T-helper 22 cell (primary cell): ENCODE measurements around the gene DPP6.

Experiments used
- DNase-seq: peaks from one replicate; pipeline ENCODE4 v3.0.0-alpha.2; 2020; ENCODE audit warnings: low read depth

Gene DPP6

DNA sequence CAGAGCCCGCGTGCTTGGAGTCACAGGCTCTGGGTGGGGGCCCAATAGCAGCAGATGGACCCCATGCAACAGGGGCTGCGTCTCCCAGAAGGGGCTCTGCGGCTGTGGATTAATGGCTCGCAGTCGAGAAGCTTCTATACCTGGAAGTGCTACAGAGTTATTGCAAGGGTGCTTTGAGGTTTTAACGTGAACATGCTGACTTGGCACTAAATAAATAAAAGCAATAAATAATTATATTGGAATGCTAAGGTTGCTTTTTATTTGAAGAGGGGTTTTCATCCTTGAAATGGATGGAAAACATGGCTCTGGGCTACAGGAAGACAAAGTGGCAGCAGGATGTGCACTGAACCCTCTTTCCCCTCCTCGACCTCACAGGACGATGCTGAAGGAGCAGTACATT, 828.3 kb downstream of the DPP6 start:
- DNase-seq, result no peak

DNA sequence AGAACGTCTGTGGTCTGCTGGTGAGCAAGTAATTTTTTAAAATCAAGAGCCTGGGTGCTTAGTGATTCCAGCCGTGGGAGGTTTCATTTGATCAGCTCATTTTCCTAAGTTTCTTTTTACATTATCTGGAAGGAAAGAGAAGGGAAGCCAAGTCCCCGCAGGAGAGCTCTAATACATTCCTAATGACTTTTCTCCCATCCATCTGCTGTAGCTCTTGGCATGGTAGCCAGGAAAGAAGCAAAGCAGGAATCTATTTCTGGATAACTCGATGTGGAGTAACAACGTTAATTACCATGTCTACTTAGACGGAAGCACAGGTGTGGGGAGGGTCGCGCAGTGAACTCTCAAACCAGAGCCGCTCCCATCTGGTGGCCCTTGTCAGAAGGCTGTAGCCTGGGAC, 828.8 kb downstream of the DPP6 start:
- DNase-seq, result no peak

DNA sequence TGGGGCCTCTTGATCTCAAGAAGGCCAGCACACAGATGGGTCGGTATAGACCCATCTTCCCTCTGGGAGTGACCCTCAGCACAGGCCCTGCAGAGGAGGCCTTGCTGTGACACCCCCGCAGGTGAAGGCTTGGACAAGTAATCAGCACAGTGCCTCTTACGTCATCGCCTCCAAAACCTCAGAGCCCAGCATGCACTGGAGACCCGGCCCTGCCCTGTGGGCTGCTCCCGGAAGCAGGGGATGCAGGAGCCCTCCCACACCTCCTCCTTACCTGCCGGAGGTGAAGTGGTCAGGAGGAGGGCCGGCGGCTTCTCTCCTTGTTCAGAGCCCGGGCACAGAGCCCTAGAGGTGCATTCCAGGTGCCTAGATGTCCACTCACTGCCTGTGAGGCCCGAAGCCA, 829.3 kb downstream of the DPP6 start:
- no peak for DNase-seq

DNA sequence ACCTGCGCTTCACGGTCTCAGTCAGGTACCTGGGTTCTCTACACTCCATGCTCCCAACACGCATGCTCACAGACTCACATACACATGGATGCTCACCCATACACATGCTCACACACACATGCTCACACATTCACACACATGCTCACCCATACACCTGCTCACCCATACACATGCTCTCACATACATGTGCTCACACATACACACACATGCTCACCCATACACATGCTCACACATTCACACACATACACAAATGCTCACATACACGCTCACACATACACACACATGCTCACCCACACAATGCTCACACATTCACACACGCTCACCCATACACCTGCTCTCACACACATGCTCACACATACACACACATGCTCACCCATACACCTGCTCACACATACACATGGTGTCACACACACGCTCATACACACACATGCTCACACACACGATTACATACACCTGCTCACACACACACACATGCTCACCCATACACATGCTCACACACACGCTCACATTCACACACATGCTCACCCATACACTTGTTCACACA, 830.8 kb downstream of the DPP6 start:
- DNase-seq, result no peak

DNA sequence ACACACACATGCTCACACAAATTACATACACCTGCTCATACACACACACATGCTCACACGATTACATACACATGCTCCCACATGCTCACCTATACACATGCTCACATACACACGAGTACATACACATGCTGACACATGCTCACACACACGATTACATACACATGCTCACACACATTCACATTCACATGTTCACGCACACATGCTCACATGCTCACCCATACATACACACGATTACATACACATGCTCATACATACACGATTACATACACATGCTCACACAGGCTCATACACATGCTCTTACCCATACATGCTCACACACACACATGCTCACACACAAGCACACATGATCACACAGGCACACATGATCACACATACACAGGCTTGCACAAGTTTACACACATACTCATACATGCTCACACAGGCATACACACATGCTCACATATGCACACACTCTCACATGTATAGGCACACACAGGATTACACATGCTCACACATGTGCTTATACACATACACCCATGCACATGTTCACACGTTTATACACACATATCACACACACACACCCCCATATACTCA, 832.2 kb downstream of the DPP6 start:
- DNase-seq, result no peak

DNA sequence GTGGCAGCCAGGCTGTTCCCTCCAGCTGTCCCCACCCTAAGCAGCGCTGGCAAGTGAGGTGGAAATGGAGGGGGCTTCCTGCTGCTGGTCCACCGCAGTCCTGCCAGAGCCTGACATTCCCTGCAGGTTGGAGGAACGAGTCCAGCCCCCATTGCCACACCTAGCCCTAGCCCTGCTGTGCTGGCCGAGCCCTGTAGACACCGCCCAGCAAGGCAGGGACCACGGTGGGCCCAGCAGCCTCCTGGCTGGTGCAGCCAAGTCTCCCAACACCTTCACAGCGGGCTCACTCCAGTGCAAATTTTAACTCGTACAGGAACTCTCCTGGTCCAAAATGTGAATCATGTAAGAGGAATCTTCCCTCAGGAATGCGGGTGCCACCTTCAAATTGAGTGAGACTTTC, 834.4 kb downstream of the DPP6 start:
- no peak for DNase-seq

DNA sequence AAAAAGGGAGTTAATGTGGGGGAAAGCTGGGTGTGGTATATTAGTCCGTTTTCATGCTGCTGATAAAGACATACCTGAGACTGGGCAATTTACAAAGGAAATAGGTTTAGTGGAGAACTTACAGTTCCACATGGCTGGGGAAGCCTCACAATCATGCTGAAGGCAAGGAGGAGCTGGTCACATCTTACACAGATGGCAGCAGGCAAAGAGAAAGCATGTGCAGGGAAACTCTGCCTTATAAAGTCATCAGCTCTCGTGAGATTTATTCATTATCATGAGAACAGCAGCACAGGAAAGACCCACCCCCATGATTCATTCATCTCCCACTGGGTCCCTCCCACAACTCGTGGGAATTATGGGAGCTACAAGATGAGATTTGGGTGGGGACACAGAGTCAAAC, 836.5 kb downstream of the DPP6 start:
- DNase-seq, result no peak

DNA sequence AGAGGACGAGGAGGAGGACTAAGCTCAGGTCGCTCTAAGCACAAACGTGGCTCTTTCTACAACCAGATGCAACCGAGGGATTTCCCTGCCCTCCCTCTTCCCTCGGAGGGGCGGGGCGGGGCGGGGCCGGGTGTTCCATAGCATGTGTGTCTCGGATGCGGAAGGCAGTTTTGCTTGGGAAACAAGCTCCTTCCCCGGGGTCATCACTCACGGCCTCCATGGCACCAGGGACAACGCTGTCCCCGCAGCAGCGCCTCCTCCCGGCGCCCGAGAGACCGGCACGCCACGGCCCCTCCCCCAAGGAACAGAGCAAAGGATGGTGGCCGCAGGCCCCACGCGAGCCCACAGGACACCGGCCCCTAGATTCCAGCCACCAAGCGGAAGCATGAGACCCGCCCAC, 840.3 kb downstream of the DPP6 start:
- DNase-seq, result no peak

DNA sequence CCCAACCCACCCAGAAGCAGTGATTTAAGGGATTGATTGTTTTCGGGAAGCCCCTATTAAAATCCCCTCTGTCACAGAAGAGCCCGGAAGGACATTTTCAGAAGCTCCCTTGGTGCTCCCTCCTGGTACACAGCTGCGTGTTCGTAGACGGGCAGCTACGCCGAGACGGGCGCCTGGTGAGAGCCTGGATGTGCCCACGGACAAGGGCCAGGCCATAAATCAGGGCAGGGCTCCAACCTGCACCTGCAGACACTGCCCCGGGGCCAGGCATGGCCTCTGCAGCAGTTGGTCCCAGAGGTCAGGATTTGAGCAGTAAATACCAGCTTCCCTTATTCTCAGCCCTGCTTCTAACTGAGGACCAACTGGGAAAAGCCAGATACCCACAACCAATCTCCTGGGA, 843.9 kb downstream of the DPP6 start:
- no peak for DNase-seq

DNA sequence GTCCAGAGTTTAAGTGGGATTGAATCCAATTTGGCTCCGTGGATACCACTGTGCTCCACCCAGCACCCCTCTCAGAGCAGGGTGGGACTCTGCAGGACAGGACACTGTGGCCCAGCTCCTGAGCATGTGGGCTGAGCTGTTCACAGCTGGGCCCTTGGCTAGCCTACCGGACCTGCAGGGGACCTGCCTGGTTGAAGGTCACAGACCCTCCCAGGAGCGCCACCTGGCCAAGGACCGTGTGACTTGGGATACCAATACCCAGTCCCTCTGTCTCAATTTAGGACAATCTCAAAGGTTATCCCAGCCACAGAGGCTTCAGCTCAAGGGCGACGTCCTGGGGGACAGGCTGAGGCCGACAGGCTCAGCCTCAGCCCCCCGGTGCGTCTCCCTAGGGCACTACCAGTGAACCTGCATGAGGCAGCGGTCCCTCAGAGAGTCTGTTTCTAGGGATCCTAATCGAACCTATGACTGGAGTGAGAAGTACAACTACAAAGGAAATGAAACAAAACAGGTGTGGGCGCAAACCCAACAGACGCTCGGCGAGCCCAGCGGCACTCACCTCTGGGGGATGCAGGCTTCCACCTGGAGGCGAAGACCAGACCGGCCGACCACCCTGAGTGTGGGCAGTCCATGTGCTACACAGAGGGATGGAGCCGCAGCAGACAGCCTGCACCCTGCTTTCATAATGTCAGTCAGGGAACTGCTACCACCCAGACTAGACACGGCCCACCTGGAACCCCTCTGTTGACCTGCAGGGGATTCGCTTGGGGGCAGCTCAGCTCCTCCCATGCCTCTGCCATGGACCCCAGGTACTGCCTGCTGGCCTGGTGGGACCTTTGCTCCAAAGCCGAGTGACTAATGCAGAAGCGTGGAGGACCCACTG, 847.0 kb downstream of the DPP6 start:
- DNase-seq, result no peak

DNA sequence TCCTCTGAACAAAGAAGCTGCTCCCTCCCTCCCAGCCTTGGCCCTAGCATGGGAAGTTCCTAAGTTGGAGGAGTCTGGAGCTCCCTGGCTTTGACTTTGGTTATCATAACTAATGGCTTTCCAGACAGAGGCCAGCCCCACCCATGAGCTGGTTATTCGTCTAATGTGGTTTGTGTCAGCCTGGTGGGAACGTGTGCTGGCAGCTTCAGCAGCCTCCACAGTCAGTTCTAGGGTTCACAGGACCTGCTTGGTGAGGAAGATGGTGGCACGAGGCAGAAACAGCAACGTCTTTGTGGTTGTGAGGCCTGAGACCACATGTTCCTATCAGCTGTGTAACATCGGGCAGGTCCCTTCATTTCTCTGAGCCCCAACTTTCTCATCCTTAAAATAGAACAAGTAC, 847.7 kb downstream of the DPP6 start:
- no peak for DNase-seq

DNA sequence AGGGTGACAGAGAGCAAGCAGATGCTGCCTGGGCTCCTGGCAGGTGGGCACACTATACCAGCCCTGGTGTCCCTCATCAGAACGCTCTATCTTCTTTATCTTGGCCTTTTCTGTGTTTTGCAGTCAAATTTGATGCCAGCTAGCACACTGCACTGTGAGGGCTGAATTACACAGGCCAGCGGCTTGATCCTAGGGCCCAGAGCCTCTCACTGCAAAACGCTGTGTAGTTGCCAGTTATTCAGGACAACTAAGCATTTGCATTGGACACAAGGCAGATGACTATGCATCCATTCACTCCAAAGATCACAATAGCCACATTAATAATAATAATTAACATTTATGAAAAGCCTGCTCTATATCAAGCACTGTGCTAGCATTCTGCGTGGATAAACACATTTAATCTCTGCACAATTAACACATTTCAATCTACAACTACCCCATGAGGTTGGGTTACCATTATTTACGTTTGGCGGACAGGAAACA, 850.4 kb downstream of the DPP6 start:
- DNase-seq, result no peak

DNA sequence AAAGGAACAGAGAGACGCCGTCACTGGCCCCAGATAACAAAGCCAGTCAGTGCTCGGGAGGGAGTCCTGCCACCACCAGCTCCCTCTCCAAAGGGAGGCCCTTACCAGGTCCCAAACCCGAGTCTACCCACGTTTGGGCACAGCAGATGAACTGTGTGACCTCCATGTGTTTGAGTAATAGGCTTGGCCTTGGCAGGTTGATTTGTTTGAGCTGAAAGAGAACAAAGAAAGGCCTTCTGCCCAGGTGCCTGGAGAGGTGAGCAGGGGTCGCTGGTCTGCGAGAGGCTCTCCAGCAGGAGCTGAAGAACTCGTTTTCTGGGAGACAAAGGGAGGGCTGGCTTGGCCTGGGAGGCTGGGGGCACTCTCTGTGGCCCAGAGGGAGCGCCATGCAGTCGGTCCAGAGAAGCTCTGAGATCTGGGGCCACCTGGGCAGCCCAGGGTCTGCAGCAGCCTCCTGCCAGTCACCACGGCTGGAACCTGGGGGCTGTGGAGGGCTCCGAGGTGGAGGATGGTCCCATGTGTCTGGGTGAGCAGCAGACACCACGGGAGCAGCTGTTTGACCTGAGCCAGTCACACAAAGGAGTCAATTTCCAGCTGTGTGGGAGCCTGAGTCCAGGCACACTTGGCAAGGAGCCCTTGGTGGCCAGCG, 851.0 kb downstream of the DPP6 start:
- no peak for DNase-seq

DNA sequence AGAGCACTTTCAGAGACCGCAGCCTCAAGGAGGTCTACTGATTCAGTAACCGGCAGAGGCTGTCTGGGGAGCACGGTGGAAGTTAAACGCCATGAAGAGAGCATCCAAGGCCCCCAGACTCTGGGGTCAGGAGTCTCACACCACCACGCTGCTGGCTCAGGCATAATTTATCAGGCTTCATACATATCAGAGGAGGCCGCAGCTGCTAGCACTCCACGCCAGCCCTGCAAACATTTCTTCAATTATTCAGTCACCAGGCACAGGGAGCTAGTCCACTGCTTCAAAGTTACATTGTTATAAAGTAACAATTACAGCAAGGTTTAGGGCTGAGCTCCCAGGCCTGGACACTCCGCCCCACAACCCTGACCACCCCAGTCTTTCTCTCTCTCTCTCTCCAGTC, 852.9 kb downstream of the DPP6 start:
- DNase-seq, result no peak

DNA sequence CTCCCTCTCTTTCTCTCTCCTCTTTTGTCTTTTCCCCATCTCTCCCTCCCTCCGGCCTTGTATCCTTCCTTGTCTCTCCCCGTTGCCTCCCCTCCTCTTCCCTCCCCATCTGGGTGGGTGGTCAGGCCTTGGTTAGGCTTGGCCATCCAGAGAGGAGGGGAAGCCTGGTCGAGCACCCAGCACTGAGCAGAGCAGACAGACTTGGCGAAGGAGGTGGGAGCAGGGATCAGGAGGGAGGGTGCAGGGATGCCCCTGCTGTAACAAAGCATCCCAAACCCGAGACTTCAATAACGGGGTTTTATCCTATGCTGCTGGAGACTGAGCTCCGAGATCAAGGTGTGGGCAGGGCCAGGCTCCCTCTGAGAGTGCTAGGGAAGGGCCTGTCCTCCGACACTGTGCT, 853.4 kb downstream of the DPP6 start:
- DNase-seq, result no peak

DNA sequence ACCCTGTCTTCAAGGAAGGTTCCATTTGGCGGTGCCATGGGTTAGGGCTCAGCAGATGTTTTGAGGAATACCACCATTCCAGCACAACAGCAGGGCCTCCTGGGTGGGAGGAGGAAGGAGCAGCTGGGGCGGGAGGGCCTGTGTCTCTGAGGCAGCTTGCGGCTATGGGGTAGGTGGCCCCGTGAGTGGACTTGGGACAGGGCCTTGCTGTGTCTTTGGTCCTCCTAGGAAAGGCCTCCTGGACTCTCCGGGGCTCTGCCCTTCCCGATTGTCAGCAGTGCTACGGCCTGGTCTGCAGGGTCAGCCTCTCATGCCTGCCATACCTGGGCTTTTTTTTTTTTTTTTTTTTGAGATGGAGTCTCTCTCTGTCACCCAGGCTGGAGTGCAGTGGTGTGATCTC, 854.0 kb downstream of the DPP6 start:
- DNase-seq, result no peak

DNA sequence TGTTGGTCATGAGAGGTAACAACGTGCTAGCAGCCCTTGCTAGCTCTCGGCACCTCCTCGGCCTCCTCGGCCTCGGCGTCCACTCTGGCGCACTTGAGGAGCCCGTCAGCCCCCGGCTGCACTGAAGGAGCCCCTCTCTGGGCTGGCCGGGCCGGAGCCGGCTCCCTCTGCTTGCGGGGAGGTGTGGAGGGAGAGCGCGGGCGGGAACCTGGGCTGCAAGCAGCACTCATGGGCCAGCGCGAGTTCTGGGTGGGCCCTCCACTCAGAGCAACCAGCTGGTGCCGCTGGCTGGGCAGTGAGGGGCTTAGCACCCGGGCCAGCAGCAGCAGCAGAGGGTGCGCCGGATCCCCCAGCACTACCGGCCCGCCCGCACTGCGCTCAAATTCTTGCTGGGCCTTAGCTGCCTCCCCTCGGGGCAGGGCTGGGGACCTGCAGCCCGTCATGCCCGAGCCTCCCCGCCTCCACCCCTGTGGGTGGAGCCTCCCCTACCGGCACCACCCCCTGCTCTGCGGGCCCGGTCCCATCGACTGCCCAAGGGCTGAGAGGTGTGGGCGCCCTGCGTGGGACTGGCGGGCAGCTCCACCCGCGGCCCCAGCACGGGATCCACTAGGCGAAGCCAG, 854.6 kb downstream of the DPP6 start:
- DNase-seq, result no peak

DNA sequence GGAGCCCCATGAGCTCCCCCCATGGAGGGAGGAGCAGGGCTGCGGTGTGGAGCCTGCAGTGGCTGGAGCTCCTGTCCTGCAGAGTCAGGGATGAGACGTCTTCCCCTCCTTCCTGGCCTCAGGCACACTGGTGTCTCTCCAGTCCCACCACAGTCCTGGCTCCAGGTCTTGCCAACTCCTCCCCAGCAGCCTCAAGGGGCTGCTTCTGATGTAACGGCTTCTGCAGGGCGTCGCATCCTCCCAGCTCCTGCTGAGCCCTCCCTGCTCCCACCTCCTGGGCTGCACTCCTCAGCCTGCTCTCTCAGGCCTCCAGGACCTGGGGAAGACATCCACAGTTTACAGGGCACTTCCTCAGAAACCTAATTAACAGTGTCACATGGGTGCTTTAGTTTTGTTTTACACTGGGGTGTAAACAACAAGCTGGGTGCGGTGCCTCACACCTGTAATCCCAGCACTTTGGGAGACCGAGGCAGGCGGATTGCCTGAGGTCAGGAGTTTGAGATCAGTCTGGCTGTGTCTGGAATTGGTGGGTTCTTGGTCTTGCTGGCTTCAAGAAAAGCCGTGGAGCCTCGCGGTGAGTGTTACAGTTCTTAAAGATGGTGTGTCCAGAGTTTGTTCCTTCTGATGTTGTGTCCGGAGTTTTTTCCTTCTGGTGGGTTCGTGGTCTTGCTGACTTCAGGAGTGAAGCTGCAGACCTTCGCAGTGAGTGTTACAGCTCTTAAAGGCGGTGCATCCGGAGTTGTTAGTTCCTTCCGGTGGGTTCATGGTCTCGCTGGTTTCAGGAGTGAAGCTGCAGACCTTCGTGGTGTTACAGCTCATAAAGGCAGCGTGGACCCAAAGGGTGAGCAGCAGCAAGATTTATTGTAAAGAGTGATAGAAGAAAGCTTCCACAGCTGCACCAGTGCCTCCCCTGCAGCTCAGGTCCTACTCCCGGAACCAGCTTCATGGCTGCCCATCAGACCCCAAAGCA, 855.7 kb downstream of the DPP6 start:
- DNase-seq, result no peak

DNA sequence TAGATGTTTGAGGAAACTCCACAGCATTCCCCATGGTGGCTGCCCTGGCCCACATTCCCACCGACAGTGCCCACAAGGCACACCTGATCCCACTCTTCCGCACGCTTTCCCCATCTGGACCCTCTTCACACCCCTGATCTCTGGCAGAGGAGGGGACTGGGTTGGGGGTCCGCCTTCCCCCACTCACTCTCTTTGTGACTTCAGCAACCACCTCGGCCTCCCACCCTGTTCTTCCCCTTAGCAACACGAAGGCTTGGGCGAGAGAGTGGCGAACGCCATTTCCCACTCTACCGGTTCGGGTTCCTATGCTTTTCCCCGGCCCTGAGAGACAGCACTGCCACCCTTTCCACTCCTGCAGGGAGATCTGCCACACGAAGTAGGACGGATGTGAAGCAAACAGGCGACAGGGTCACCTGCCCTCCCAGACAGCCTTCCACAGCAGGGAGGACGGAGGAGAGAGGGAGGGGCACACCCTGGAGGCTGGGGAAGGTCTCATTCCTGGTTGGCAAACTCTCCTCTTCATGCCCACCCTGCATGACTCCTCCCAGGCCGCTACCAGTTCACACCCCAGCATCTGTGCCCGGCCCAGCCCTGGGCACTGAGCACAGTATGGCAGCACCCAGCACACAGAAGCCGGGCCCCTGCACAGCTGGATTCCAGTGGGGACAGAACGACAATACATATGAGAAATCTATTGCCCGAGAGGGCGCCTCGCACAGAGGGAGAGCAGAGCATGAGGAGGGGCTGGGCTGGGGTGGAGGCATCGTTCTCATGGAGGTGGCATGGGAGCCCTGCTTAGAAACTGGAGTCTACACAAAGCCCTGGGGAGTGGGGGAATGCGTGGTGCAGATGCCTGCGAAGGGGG, 857.3 kb downstream of the DPP6 start:
- no peak for DNase-seq

DNA sequence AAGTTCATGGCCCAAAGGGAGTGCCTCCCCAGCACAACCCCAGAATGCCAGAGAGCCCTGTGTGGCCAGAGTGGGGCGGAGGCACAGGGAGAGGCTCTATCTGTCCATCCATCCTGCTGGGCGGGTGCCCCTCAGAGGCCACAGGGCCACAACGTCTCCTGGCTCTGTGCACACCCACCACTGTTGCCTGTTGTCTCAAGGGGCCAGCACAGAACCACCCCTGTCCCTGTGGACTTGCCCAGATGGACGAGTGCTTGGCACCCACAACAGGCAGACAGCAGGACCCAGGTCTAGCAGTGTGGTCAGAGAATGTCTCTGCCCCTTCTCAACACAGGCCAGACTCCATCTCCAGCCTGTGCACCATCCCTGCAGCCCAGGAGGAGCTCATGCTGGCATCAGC, 857.9 kb downstream of the DPP6 start:
- no peak for DNase-seq
